Mucosa of descending colon (tissue), 3 donors: ENCODE data around the gene PPL. TPM values are rescaled to one million over a fixed set of nuclear protein-coding genes. Genes with fewer than 3 reads are reported as not detected.

ENCODE experiments used
- ATAC-seq: fragments of 200-7000 bp; cut with Tn5 transposase; one replicate; pipeline ENCODE4 v1.9.1; 2020; ENCODE audit warnings: mild to moderate bottlenecking, moderate library complexity
- DNase-seq, 3 donors: peaks; one replicate each; pipeline ENCODE4 v3.0.0-alpha.2; 2020
- H3K36me3 ChIP-seq: fragments of 200-600 bp; one replicate; pipeline ENCODE4 v1.8.0; 2021; ENCODE audit warnings: low read depth, mild to moderate bottlenecking
- H3K4me1 ChIP-seq: fragments of 200-600 bp; one replicate; pipeline ENCODE4 v1.8.0; 2021; ENCODE audit warnings: low read depth, mild to moderate bottlenecking
- H3K4me3 ChIP-seq: fragments of 200-600 bp; one replicate; pipeline ENCODE4 v1.8.0; 2021; ENCODE audit warnings: mild to moderate bottlenecking
- H3K9me3 ChIP-seq: fragments of 200-600 bp; one replicate; pipeline ENCODE4 v1.8.0; 2021; ENCODE audit warnings: mild to moderate bottlenecking
- CTCF ChIP-seq: fragments of 200-600 bp; IDR thresholded peaks from one replicate; pipeline ENCODE4 v1.8.0; 2022; ENCODE audit warnings: antibody characterized with exemption, mild to moderate bottlenecking
- intact Hi-C, 2 donors: fragments of 100-400 bp; cut with DNase I in 1 of 2; cut with micrococcal nuclease in 1 of 2; formaldehyde crosslinking; loops; one replicate each; pipeline versions ENCODE4 v1.11.0 to v1.11.1; 2022; cut with DNase I, micrococcal nuclease
- long read RNA-seq, 2 donors: library from polyadenylated mRNA; unstranded; transcript quantifications; one replicate each; pipeline ENCODE4 v2.0.0, GENCODE V29; 2019 to 2021
- total RNA-seq, 3 donors: library from RNA; stranded (reverse); fragmentation: NEBNext Ultra II Directional in 2 of 3; extraction: Animal tissue kit (Norgen Biotek cat#: 25700) in 2 of 3; gene quantifications; one replicate each; pipeline versions ENCODE4 v1.2.1 to v1.2.4, GENCODE V29; 2021 to 2023
- donor health status: DM: no; HTN: no; CAD: no; lungs with moderate emphysema.
- donor health status: DM: no; HTN: no; CAD: no.
- donor health status: DM: no; HTN: yes; CAD: no.

Gene PPL
- 10 to 100 TPM; 10.8 to 22.1 (median 13.9) TPM for total RNA-seq
- long read RNA-seq, donor 1, full-length matches to known transcripts, result 10 of 52 reads
- long read RNA-seq, donor 1, partial matches to known transcripts, result 18 of 52 reads
- long read RNA-seq, donor 1, other reads (novel, unspliced or antisense), result 24 of 52 reads
- long read RNA-seq, donor 2, partial matches to known transcripts, result 1 of 1 reads
- long read RNA-seq, donor 2, other reads (novel, unspliced or antisense), result 0 of 1 reads

GRCh38 chr16:4936991-4937781, at the start of gene PPL:
Gene PPL (minus strand): TSS chr16:4937148. CDS start chr16:4937045, 103 bp downstream.
- DNase-seq (peak; percentile 93 to 98 (median 95)), ATAC-seq (peak; percentile 93)
- Histone ChIP-seq H3K36me3 (no peaks in the 10 kb centered on the region), H3K4me1 (peaks cover 11% of the 10 kb centered on the region), H3K9me3 (no peaks in the 10 kb centered on the region), H3K4me3 (peak within 1 kb of the TSS; percentile 29)
- intact Hi-C loops, result no loop called here
- no peak for TF ChIP-seq CTCF

GRCh38 chr16:4984174-4984990, 47.4 kb upstream of the PPL start:
- no peaks in the 10 kb centered on the region for H3K9me3 ChIP-seq
- no peak overlapping the region for H3K4me3 ChIP-seq
- no peaks in the 10 kb centered on the region for H3K36me3 ChIP-seq
- no peak for ATAC-seq
- no peaks in the 10 kb centered on the region for H3K4me1 ChIP-seq
- no peak for DNase-seq
- intact Hi-C loops, result no loop called here
- TF ChIP-seq CTCF, result no peak

- no peak for ATAC-seq
- no peak overlapping the region for H3K4me3 ChIP-seq
- no peaks in the 10 kb centered on the region for H3K9me3 ChIP-seq
- DNase-seq, result no peak
- intact Hi-C loops, result no loop called here
- H3K36me3 ChIP-seq, result no peaks in the 10 kb centered on the region
- TF ChIP-seq CTCF, result no peak
- H3K4me1 ChIP-seq, result peaks cover 1% of the 10 kb centered on the region
Observed at GRCh38 chr16:4982056-4982867, 45.3 kb upstream of the PPL start.

GRCh38 chr16:4981473-4981872, 44.5 kb upstream of the PPL start:
- ATAC-seq (no peak), DNase-seq (no peak)
- intact Hi-C loops, result no loop called here
- TF ChIP-seq CTCF, result no peak
- Histone ChIP-seq H3K36me3 (no peaks in the 10 kb centered on the region), H3K4me1 (peaks cover 9% of the 10 kb centered on the region), H3K9me3 (no peaks in the 10 kb centered on the region), H3K4me3 (no peak overlapping the region)

GRCh38 chr16:4980691-4981090, 43.7 kb upstream of the PPL start:
- intact Hi-C loops, result no loop called here
- Histone ChIP-seq H3K4me3 (no peak overlapping the region), H3K4me1 (peaks cover 14% of the 10 kb centered on the region), H3K9me3 (peaks cover 2% of the 10 kb centered on the region), H3K36me3 (no peaks in the 10 kb centered on the region)
- DNase-seq (no peak), ATAC-seq (no peak)
- TF ChIP-seq CTCF, result no peak
